Measurements from ENCODE around the gene EPAS1.

Gene EPAS1

DNA sequence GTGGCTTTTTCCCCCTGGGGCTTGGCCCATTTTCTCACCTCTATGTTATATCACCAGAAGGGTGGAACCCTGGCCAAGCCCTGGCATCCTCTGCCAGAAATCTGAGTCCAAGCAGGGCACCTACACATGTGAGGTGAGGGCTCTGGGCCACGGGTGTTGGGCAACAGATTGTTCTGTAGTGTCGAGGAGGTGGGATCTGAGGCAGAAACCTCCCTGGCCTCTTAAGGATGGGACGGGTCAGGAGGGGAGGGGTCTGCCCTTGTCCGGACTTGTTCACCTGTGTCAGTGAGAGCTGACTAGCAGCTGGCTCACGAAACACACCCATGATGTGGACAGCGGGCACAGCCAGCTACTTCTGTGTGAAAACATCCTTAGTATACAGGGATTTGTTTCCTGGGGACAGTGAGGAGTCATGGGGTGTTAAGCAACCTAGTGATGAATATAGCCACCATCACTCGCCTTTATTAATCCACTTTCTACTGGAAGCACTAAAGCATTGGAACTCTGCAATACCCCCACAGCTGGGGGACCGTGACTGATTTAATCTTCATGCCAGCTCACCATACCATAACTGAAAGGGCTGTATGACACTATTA, 35.6 kb downstream of the EPAS1 start:
- H3K27me3 ChIP-seq (ENCODE audit: control insufficient read depth in 1 of 2, insufficient read depth in 2 of 2, low read length in 2 of 2), result no peaks in the 10 kb centered on the region
- H3K4me3 ChIP-seq (ENCODE audit: low read length in 2 of 2), result no peak overlapping the region
- peaks cover 48% of the 10 kb centered on the region for H3K4me1 ChIP-seq (ENCODE audit: control insufficient read depth, insufficient read depth, low read length)
- H3K36me3 ChIP-seq (ENCODE audit: control insufficient read depth in 2 of 2, insufficient read depth in 2 of 2, low read length in 2 of 2), result no peaks in the 10 kb centered on the region
- no peaks in the 10 kb centered on the region for H3K9me3 ChIP-seq (ENCODE audit: control insufficient read depth in 2 of 2, low read length in 2 of 2)
- no peak overlapping the region for H3K9ac ChIP-seq (ENCODE audit: low read length in 2 of 2)
- H3K27ac ChIP-seq (ENCODE audit: low read length), result no peak overlapping the region

DNA sequence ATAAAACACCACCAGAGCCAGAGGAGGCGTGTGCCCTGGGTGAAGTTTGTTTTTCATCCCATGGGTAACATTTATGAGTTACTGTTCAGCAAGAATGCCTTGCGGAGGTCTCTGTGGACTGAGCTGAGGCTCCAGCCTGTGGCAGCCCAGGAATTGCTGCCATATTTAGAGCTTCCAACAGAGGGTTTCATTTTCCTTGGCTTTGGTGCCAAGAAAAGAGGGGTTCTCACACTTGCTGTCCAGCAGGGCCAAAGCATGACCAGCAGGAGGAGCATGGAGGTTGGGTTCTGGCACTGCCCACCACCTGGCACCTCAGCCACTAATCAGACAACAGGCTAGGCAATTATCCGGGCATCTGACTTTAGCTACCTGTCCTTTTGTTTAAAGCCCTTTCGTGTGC, 36.7 kb downstream of the EPAS1 start:
- no peaks in the 10 kb centered on the region for H3K36me3 ChIP-seq (ENCODE audit: control insufficient read depth in 2 of 2, insufficient read depth in 2 of 2, low read length in 2 of 2)
- peak overlapping the region; percentile 70 for H3K27ac ChIP-seq (ENCODE audit: low read length)
- H3K27me3 ChIP-seq (ENCODE audit: control insufficient read depth in 1 of 2, insufficient read depth in 2 of 2, low read length in 2 of 2), result no peaks in the 10 kb centered on the region
- H3K4me3 ChIP-seq (ENCODE audit: low read length in 2 of 2), result peak overlapping the region in 1 of 2 donors; percentile 67
- no peaks in the 10 kb centered on the region for H3K9me3 ChIP-seq (ENCODE audit: control insufficient read depth in 2 of 2, low read length in 2 of 2)
- H3K4me1 ChIP-seq (ENCODE audit: control insufficient read depth, insufficient read depth, low read length), result peaks cover 59% of the 10 kb centered on the region
- no peak overlapping the region for H3K9ac ChIP-seq (ENCODE audit: low read length in 2 of 2)

DNA sequence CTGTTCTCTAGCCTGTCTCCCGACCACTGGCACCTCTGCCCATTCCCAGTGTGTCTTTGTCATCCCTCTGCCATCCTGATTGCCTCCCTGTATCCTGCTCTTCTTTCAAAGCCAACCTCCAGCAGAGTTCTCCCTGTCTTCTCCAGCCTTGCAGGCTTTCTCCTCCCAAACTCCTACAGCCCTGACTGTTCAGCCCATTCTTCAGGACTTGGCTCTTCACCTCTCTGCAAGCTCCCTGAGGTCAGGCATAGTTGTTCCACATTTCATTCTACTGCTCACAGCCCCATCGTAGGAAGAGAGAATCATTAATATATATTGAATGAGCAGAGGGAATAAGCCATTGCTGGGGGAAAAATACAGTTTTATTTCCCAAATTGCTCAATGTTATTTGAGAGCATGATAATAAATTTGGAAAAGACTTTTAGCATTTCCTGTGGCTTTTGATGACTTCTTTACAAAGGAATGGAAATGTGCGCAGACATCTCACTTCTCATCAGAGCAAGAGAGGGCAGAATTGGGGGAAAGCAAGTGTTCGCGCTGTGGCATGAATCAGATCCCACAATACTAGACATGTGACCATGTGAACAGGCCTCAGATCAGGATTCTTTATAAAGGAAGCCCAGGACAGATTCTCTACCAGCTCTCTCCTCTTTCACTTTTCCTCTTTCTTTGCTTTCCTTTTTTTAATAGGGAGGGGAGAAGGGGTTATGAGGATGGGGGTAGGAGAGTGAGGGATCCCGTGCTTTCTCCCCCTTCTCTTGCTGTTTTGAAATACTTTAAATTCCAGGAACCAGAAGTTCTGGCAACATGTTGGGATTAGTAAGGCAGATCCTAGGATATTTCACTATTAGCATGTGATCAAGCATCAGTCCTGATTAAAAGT, 37.4 kb downstream of the EPAS1 start:
- no peaks in the 10 kb centered on the region for H3K36me3 ChIP-seq (ENCODE audit: control insufficient read depth in 2 of 2, insufficient read depth in 2 of 2, low read length in 2 of 2)
- no peaks in the 10 kb centered on the region for H3K27me3 ChIP-seq (ENCODE audit: control insufficient read depth in 1 of 2, insufficient read depth in 2 of 2, low read length in 2 of 2)
- H3K9me3 ChIP-seq (ENCODE audit: control insufficient read depth in 2 of 2, low read length in 2 of 2), result no peaks in the 10 kb centered on the region
- peak overlapping the region; percentile 48 to 67 for H3K4me3 ChIP-seq (ENCODE audit: low read length in 2 of 2)
- H3K9ac ChIP-seq (ENCODE audit: low read length in 2 of 2), result peak overlapping the region; percentile 54 to 58
- peaks cover 60% of the 10 kb centered on the region for H3K4me1 ChIP-seq (ENCODE audit: control insufficient read depth, insufficient read depth, low read length)
- peak overlapping the region; percentile 70 for H3K27ac ChIP-seq (ENCODE audit: low read length)

DNA sequence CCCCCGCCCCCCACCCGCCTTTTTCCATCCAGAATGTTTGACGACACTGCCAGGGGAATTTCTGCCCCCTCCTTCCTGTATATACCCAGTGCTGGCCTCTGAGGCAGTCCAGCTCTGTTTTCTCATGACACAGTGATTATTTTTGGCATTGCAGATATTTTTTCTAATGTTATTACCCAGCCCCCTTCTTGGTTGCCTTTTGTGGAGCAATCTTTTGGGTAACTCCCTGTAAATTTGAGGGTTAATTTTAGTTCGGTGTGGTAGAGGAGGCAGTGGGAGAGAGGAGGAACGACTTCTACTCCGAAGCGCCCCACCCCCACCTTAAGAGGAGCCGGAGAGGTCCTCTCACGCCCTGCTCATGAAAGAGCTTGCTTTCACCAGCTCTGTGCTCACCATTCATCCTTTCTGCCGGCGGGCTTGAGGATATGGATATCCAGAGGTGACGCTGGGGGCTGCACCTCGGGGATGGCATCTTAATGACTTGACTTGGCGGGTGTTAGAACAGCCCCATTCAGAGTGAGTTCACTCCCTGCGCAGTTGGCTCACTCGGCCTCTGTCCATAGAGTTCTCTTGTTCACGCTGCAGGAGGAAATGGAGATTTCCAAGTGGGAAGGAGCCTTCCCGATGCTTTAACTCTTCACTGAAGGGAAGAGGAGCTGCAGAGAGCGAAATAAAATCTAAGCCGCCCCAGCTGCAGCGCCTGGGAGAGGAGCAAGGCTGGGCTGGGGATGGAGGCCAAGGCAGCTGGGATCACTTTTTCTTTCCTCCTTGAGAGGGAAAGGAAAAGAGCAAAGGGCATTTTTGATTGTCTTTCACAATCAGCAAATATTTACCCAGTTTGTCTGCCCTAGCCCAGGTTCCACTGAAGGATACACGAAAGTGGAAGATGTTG, 38.4 kb downstream of the EPAS1 start:
- peaks cover 59% of the 10 kb centered on the region for H3K4me1 ChIP-seq (ENCODE audit: control insufficient read depth, insufficient read depth, low read length)
- H3K9me3 ChIP-seq (ENCODE audit: control insufficient read depth in 2 of 2, low read length in 2 of 2), result no peaks in the 10 kb centered on the region
- H3K4me3 ChIP-seq (ENCODE audit: low read length in 2 of 2), result peak overlapping the region; percentile 48 to 67
- no peaks in the 10 kb centered on the region for H3K27me3 ChIP-seq (ENCODE audit: control insufficient read depth in 1 of 2, insufficient read depth in 2 of 2, low read length in 2 of 2)
- no peaks in the 10 kb centered on the region for H3K36me3 ChIP-seq (ENCODE audit: control insufficient read depth in 2 of 2, insufficient read depth in 2 of 2, low read length in 2 of 2)
- peak overlapping the region; percentile 70 for H3K27ac ChIP-seq (ENCODE audit: low read length)
- peak overlapping the region; percentile 54 to 58 for H3K9ac ChIP-seq (ENCODE audit: low read length in 2 of 2)

GRCh38 chr2:46336283-46336959, 39.2 kb downstream of the EPAS1 start:
- no peaks in the 10 kb centered on the region for H3K27me3 ChIP-seq (ENCODE audit: control insufficient read depth in 1 of 2, insufficient read depth in 2 of 2, low read length in 2 of 2)
- no peak overlapping the region for H3K9ac ChIP-seq (ENCODE audit: low read length in 2 of 2)
- H3K9me3 ChIP-seq (ENCODE audit: control insufficient read depth in 2 of 2, low read length in 2 of 2), result no peaks in the 10 kb centered on the region
- H3K4me1 ChIP-seq (ENCODE audit: control insufficient read depth, insufficient read depth, low read length), result peaks cover 54% of the 10 kb centered on the region
- H3K4me3 ChIP-seq (ENCODE audit: low read length in 2 of 2), result no peak overlapping the region
- H3K36me3 ChIP-seq (ENCODE audit: control insufficient read depth in 2 of 2, insufficient read depth in 2 of 2, low read length in 2 of 2), result no peaks in the 10 kb centered on the region
- peak overlapping the region; percentile 70 for H3K27ac ChIP-seq (ENCODE audit: low read length)

DNA sequence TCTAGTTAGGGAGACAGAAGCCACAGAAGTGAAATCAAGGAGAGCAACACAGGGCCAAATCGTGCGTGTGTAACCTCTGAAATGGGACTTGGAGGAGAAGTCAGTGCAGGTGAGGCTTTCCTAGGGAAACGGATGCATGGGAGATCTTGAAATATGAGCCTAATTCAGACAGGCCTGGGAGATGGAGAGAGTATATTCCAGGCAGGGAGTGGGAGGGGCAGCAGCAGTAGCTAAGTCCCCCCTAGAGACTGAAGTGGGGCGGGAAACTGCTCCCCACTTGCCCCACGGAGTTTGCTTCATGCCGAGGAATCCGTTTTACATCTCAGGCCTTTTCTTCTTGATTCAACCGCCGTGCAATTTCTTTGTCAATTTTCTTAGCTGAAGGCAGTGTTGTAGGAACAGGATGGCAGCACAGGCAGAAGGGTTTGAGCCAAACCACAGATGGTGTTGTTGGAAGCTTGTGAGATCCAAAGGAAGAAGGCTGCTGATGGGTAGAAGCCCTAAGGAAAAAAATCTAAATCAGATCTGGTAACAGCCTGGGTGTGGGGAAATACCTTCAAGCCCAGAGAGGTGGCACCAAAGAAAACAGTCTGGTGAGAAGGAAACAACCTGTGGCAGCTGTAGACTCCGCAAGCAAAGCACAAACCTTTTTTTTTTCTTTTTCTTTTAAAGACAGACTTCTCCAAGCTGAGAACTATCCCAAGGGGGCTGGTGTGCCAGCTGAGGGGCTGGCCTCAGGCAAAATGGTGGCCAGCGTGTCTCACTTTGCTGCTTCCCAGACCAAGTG, 40.2 kb downstream of the EPAS1 start:
- Histone ChIP-seq H3K9ac (ENCODE audit: low read length in 2 of 2) (no peak overlapping the region), H3K27ac (ENCODE audit: low read length) (no peak overlapping the region), H3K27me3 (ENCODE audit: control insufficient read depth in 1 of 2, insufficient read depth in 2 of 2, low read length in 2 of 2) (no peaks in the 10 kb centered on the region), H3K9me3 (ENCODE audit: control insufficient read depth in 2 of 2, low read length in 2 of 2) (no peaks in the 10 kb centered on the region), H3K36me3 (ENCODE audit: control insufficient read depth in 2 of 2, insufficient read depth in 2 of 2, low read length in 2 of 2) (no peaks in the 10 kb centered on the region), H3K4me3 (ENCODE audit: low read length in 2 of 2) (no peak overlapping the region), H3K4me1 (ENCODE audit: control insufficient read depth, insufficient read depth, low read length) (peaks cover 58% of the 10 kb centered on the region)

DNA sequence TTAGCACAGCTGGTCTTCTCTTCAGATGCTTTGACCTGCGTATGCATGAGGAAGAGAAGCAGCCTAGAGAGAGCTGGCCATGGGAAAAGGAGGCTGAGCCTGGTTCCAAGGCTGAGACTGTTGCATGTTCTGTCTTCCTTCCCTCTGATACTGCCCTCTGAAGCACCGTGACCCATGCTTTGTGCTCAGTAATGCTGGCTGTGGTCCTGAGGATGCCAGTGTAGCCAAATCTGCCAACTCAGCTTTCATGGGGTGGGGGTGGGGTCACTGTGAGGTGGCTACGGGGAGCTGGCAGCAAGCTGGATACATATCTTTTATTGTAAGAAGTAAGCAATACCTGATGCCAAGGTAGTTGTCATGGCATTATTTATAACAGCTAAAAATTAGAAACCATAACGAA, 41.5 kb downstream of the EPAS1 start:
- no peak overlapping the region for H3K4me3 ChIP-seq (ENCODE audit: low read length in 2 of 2)
- no peak overlapping the region for H3K9ac ChIP-seq (ENCODE audit: low read length in 2 of 2)
- H3K4me1 ChIP-seq (ENCODE audit: control insufficient read depth, insufficient read depth, low read length), result peaks cover 51% of the 10 kb centered on the region
- peak overlapping the region; percentile 18 for H3K27ac ChIP-seq (ENCODE audit: low read length)
- no peaks in the 10 kb centered on the region for H3K36me3 ChIP-seq (ENCODE audit: control insufficient read depth in 2 of 2, insufficient read depth in 2 of 2, low read length in 2 of 2)
- H3K9me3 ChIP-seq (ENCODE audit: control insufficient read depth in 2 of 2, low read length in 2 of 2), result no peaks in the 10 kb centered on the region
- no peaks in the 10 kb centered on the region for H3K27me3 ChIP-seq (ENCODE audit: control insufficient read depth in 1 of 2, insufficient read depth in 2 of 2, low read length in 2 of 2)

DNA sequence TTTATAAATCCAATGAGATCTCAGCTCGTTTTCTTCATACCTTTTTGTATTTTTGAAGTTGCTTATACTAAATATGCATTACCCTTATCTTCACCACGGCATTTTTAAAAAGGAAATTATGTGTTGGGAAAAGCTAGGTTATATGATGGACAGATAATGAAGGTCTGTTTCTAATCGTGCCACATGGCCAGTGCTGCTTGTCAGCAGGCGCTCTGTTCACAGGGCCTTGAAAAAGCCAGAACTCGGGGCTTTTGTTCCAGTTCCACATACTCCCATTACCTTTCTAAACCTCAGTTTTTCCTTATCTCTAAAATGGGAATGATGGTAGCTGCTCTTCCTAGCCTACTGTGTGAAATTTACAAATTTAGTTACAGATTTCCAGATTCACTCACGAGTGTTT, 42.0 kb downstream of the EPAS1 start:
- H3K27ac ChIP-seq (ENCODE audit: low read length), result no peak overlapping the region
- H3K9ac ChIP-seq (ENCODE audit: low read length in 2 of 2), result no peak overlapping the region
- peaks cover 46% of the 10 kb centered on the region for H3K4me1 ChIP-seq (ENCODE audit: control insufficient read depth, insufficient read depth, low read length)
- H3K9me3 ChIP-seq (ENCODE audit: control insufficient read depth in 2 of 2, low read length in 2 of 2), result no peaks in the 10 kb centered on the region
- H3K36me3 ChIP-seq (ENCODE audit: control insufficient read depth in 2 of 2, insufficient read depth in 2 of 2, low read length in 2 of 2), result no peaks in the 10 kb centered on the region
- H3K4me3 ChIP-seq (ENCODE audit: low read length in 2 of 2), result no peak overlapping the region
- H3K27me3 ChIP-seq (ENCODE audit: control insufficient read depth in 1 of 2, insufficient read depth in 2 of 2, low read length in 2 of 2), result no peaks in the 10 kb centered on the region

GRCh38 chr2:46339676-46340459, 42.7 kb downstream of the EPAS1 start:
- H3K9ac ChIP-seq (ENCODE audit: low read length in 2 of 2), result no peak overlapping the region
- H3K4me1 ChIP-seq (ENCODE audit: control insufficient read depth, insufficient read depth, low read length), result peaks cover 40% of the 10 kb centered on the region
- no peaks in the 10 kb centered on the region for H3K9me3 ChIP-seq (ENCODE audit: control insufficient read depth in 2 of 2, low read length in 2 of 2)
- peak overlapping the region; percentile 41 for H3K27ac ChIP-seq (ENCODE audit: low read length)
- no peak overlapping the region for H3K4me3 ChIP-seq (ENCODE audit: low read length in 2 of 2)
- H3K27me3 ChIP-seq (ENCODE audit: control insufficient read depth in 1 of 2, insufficient read depth in 2 of 2, low read length in 2 of 2), result no peaks in the 10 kb centered on the region
- no peaks in the 10 kb centered on the region for H3K36me3 ChIP-seq (ENCODE audit: control insufficient read depth in 2 of 2, insufficient read depth in 2 of 2, low read length in 2 of 2)

Measured in stomach smooth muscle (tissue), 2 donors.